Measurements from ENCODE around the gene MEGF6. TPM values are rescaled to one million over a fixed set of nuclear protein-coding genes. Genes with fewer than 3 reads are reported as not detected.

MEGF6 gene
- total RNA-seq, 2 donors from 2014 or later = 67.3 to 82.5 TPM

GRCh38 chr1:3632716-3633343 lies 21.5 kb upstream of the MEGF6 start:
- TF ChIP-seq POLR2A (IDR thresholded peaks at IDR 0.05) = no peak
- TF ChIP-seq, protein P1, sequence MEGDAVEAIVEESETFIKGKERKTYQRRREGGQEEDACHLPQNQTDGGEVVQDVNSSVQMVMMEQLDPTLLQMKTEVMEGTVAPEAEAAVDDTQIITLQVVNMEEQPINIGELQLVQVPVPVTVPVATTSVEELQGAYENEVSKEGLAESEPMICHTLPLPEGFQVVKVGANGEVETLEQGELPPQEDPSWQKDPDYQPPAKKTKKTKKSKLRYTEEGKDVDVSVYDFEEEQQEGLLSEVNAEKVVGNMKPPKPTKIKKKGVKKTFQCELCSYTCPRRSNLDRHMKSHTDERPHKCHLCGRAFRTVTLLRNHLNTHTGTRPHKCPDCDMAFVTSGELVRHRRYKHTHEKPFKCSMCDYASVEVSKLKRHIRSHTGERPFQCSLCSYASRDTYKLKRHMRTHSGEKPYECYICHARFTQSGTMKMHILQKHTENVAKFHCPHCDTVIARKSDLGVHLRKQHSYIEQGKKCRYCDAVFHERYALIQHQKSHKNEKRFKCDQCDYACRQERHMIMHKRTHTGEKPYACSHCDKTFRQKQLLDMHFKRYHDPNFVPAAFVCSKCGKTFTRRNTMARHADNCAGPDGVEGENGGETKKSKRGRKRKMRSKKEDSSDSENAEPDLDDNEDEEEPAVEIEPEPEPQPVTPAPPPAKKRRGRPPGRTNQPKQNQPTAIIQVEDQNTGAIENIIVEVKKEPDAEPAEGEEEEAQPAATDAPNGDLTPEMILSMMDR (IDR thresholded peaks at IDR 0.05) = no peak
- no peak for TF ChIP-seq POLR2AphosphoS5 (IDR thresholded peaks at IDR 0.05)
- no peak overlapping the region for H3K27ac ChIP-seq
- 94% methylated on average over 24 of the region's 26 CpGs for WGBS
- H3K36me3 ChIP-seq = peaks cover under 1 to 2% of the 10 kb centered on the region in 2 donors
- H3K9me3 ChIP-seq = no peaks in the 10 kb centered on the region
- intact Hi-C loops (cut with DNase I) = no loop called here
- H3K4me3 ChIP-seq = no peak overlapping the region
- no peaks in the 10 kb centered on the region for H3K4me1 ChIP-seq (replicated peaks)
- no peaks in the 10 kb centered on the region for H3K27me3 ChIP-seq (replicated peaks; ENCODE audit: insufficient read depth)
- no peak for DNase-seq (ENCODE audit: low spot score)

- Histone ChIP-seq H3K4me3 (no peak overlapping the region), H3K27ac (no peak overlapping the region), H3K9me3 (no peaks in the 10 kb centered on the region), H3K36me3 (peaks cover 0 to 6% of the 10 kb centered on the region in 2 donors), H3K4me1 (replicated peaks) (no peaks in the 10 kb centered on the region), H3K27me3 (replicated peaks; ENCODE audit: insufficient read depth) (no peaks in the 10 kb centered on the region)
- no peak for TF ChIP-seq POLR2A (IDR thresholded peaks at IDR 0.05)
- TF ChIP-seq, protein P1 (IDR thresholded peaks at IDR 0.05) = no peak
- no peak for DNase-seq (ENCODE audit: low spot score)
- intact Hi-C loops (cut with DNase I) = no loop called here
- WGBS = 90% methylated on average over 16 of the region's 17 CpGs
These were observed 21.0 kb upstream of the MEGF6 start for GRCh38 chr1:3632298-3632697.

DNA sequence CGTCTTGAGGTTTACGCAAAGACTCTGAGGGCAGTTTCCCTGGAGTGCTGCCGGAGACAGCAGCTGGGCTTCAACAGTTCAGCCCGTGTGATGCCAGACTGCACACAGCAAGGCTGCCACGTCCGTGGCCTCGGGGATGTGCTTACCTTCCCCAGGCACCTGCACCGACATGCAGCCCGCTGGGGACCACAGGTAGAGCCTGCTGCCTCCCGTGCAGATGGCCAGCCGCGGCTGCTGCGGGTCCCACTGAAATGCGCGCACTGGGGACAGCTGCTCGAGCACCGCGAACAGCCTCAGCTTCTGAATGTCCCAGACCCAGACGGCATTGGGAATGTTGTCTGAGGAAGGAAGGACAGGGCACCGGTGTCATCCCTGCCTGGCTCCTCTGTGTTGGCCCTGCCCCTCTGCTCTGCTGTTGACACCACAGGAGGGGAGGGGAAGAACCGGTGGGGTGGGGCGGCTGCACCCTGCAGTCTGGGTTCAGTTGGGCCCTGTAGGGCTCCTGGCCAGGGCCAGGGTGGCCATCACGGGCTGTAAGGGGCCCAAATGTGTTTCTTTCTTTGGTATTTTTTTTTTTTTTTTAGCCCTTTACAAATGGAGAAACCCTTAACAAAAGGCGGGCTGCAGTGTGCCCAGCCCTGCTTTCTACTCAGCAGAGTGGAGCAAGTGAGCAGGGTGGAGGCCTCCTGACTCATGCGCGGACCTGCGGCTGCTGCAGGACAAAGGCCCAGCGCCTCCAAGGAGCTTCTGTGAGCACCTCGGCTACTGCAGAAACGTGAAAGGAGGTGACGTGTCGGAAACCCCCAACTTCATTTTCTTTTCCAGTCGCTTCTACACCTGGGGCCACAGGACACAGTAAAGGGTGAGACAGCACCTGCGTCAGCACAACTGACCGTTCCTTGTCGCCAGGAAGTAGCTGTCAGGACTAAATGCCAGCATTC lies 20.3 kb upstream of the MEGF6 start:
- no peak for DNase-seq (ENCODE audit: low spot score)
- Histone ChIP-seq H3K9me3 (no peaks in the 10 kb centered on the region), H3K4me3 (no peak overlapping the region), H3K27me3 (replicated peaks; ENCODE audit: insufficient read depth) (no peaks in the 10 kb centered on the region), H3K27ac (no peak overlapping the region), H3K4me1 (replicated peaks) (no peaks in the 10 kb centered on the region), H3K36me3 (peaks cover 0 to 6% of the 10 kb centered on the region in 2 donors)
- intact Hi-C loops (cut with DNase I) = no loop called here
- no peak for TF ChIP-seq POLR2AphosphoS5 (IDR thresholded peaks at IDR 0.05)
- TF ChIP-seq POLR2A (IDR thresholded peaks at IDR 0.05) = no peak
- TF ChIP-seq, protein P1 (IDR thresholded peaks at IDR 0.05) = no peak
- 81% methylated on average over 29 of the region's 36 CpGs for WGBS

DNA sequence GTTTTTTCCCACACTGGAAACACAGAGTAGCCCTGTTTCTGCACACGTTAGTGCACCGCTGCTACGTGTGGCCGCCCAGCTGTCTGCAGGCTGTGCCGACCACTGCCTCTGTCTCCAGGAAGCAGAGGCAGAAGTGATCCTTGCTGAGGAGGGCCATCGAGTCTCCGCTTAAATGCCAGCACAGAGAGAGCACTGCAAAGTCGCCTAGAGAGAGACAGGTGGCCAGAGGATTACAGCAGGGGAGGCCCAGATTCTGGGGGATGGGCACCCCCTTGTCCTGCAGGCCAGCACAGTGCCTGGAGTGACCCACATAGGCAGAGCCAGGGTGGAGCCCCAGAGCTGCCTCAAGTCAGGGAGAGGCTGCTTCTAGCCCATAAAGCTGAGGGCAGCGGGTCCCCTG lies 19.6 kb upstream of the MEGF6 start:
- WGBS = 80% methylated on average over 9 of the region's 9 CpGs
- H3K9me3 ChIP-seq = no peaks in the 10 kb centered on the region
- no peak overlapping the region for H3K4me3 ChIP-seq
- H3K27ac ChIP-seq = no peak overlapping the region
- peaks cover 0 to 6% of the 10 kb centered on the region in 2 donors for H3K36me3 ChIP-seq
- TF ChIP-seq, protein P1 (IDR thresholded peaks at IDR 0.05) = no peak
- no peak for TF ChIP-seq POLR2AphosphoS5 (IDR thresholded peaks at IDR 0.05)
- TF ChIP-seq POLR2A (IDR thresholded peaks at IDR 0.05) = no peak
- no peaks in the 10 kb centered on the region for H3K27me3 ChIP-seq (replicated peaks; ENCODE audit: insufficient read depth)
- no peaks in the 10 kb centered on the region for H3K4me1 ChIP-seq (replicated peaks)
- intact Hi-C loops (cut with DNase I) = no loop called here
- no peak for DNase-seq (ENCODE audit: low spot score)
